HG03139 (cell line): ENCODE results near the gene CFAP77.

Experiments used
- ATAC-seq: cut with Tn5 transposase; IDR thresholded peaks from one replicate; pipeline ENCODE4 v1.9.1; 2021; ENCODE audit not compliant: unreplicated experiment

CFAP77 gene

DNA sequence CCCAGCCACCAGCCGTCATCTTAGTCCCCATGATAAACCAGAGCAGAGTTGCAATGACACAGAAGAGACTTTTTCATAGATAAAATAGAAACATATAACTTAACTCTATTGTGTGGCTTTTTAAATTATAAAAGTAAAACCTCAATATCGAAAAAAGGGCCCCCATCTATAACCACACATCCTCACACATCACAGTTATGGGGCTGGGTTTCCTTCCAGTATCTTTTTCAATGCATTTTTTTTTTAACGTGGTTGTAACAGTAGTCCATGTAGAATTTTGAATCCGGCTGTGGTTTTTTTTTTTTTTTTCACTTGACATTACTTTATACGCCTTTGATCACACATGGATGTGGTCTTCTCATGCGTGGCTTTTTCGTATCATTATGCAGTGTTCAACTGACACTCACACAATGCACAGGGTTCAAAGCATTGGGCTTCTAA lies 77.4 kb downstream of the CFAP77 start:
- ATAC-seq = no peak

DNA sequence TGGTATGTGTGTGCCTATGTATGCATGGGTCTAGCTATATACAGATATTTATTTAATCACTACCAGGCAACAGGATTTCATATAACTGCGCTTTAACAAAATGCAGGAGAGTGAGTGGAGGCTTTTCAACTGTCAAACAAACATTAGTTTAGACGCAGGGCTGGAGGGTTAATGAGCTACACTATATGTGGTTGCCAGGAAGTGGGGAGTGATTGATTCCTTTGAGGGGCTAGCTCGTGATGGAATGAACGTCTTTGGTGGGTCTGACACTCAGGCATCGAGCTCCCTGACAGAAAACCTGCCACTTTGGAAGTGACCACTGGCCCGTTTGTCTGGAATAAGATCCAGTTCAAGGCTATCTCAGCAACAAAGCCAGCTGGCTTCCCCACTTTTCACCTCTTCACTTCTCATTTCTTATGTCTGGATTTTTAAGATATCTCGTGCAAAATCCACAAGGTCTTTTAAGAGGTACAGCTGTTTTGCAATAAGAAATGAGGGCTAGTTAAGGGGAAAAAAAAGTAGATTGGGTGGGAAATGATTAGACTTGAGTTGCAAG lies 78.0 kb downstream of the CFAP77 start:
- no peak for ATAC-seq

DNA sequence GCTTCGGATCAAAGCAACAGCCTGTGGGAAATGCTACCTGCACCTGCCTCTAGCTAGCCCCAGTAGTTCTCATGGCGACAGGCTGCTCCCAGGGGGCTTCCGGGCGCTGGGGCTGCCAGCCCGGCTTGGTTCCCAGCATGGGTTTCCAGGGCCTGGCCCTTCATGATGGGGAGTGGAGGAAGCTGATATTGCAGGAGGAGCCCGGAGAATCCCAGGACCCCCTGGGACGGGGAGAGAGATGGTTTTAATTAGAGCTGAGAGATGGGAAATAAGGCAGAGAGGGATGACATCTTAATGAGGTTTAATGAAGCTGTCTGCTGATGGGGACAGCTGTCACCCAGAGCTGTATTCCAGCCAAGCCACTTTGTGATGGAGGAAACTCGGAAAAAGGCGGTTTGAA lies 78.6 kb downstream of the CFAP77 start:
- ATAC-seq = no peak

- no peak for ATAC-seq
Observed at GRCh38 chr9:132489536-132489935, 79.5 kb downstream of the CFAP77 start.

DNA sequence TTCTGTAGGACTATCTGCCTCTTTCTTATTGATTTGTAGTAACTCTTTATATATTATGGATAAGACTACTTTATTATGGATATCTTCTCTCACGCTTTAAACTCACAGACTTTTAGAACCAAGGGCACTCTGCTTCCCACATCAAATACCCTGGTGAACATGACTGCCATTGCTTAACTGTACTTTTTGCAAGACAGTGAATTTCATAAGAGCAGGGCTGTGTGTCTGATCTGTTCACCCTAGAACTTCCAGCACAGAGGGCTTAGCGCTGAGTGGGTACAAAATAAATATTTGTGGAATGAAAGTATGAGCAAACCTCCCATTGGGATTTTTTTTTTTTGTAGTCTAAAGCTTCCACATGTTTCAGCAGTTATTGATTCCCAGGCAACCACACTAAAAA lies 84.8 kb downstream of the CFAP77 start:
- ATAC-seq = no peak

GRCh38 chr9:132497731-132498130 lies 87.7 kb downstream of the CFAP77 start:
- no peak for ATAC-seq

DNA sequence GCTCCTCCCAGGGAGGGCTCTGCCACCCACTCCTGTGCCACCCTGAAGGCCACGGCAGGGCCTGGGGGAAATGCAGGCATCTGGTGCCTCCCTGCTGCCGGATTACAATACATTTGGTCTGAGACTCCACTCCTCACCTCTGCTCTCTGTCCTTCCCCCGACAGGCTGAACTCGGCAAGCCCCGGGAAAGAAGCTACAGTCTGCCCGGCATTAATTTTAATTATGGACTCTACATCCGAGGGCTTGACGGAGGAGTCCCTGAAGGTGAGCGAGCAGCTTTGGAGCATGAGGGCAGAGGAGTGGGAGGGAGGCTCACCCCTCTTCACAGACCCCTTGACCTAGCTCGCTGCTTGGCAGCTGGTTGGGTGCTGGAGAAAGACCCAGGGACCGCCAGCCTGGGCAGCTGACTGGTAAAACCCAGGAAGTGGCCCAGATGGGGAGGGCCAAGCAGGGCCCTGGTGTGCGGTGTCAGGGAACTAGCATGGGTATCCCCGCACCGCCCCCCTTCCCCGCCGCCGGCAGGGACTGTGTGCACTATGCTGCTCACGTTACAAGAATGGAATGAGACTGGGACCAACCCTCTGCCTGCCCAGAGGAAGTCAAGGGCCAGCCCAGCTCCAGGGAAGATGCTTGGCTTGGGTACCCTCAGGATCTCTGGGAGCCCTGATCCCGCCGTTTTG lies 88.7 kb downstream of the CFAP77 start:
- ATAC-seq = no peak

- no peak for ATAC-seq
Observed at GRCh38 chr9:132499251-132499650, 89.2 kb downstream of the CFAP77 start.

DNA sequence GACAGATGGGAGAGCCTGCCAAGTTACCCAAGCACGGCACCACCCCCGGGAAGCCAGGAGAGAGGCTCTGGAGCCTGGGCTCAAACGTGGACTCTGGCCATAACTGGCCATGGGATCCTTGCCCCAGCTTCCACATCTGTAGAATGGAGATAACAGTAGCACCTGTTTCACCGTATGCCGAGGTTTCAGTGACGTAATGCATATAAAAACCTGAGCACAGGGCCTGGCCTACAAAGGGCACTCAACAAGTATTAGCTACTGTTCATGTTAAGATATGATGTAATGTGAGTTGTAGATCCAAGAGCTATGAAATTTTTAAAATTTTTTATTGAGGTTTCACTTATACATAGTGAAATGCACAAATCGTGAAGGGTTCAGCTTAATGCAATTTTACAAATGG lies 90.2 kb downstream of the CFAP77 start:
- ATAC-seq = no peak

DNA sequence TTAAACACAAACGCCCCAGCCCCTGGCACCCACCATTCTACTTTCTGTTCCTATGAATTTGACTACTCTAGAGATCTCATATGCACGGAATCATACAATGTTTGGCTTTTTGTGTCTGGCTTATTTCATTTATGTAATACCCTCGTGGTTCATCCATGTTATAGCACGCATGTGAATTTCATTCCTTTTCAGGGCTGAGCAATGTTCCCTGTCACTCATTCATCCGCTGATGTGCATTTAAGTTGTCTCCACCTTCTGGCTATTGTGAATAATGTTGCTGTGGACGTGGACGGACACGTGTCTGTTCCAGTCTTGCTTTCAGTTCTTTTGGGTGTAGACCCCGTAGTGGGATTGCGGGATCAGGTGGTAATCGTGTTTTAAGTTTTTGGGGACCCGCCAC lies 92.5 kb downstream of the CFAP77 start:
- ATAC-seq = no peak

DNA sequence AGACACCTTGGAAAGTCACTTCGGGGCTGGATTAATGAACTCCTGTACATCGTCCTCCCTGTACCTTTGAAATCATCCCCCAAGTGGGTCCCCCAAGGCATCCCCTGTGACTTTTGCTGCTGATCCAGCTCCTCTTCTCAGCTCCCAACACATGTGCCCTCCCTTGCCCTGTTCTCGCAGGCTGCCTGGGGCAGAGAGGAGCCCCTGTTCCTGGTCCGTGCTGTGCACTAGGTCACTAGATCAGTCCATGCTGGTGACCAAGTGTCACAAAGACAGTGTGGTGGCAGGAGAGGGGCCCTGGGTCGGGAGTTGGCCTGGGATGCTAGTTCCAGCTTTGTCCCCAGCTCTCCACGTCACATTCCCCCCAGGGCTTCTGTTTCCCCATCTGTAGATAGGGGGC lies 93.1 kb downstream of the CFAP77 start:
- ATAC-seq = no peak

DNA sequence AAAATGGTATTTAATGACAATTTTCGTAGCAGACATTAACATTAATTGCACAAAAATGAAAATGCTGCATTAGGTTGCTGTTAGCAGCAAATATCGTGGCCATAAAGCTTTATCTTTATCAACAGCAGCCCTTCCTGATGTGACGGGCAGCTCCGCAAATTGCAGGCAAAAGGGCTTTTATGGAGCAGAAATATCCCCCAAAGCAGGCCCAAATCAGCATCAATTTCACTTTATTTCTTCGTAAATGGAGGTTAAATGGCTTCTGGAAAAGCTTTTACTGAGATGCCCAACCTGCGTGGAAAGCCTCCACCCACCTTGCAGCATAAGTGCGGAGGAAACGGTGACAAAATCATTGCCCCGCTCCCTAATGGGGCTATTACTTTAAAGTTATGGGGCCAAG lies 94.5 kb downstream of the CFAP77 start:
- ATAC-seq = no peak

DNA sequence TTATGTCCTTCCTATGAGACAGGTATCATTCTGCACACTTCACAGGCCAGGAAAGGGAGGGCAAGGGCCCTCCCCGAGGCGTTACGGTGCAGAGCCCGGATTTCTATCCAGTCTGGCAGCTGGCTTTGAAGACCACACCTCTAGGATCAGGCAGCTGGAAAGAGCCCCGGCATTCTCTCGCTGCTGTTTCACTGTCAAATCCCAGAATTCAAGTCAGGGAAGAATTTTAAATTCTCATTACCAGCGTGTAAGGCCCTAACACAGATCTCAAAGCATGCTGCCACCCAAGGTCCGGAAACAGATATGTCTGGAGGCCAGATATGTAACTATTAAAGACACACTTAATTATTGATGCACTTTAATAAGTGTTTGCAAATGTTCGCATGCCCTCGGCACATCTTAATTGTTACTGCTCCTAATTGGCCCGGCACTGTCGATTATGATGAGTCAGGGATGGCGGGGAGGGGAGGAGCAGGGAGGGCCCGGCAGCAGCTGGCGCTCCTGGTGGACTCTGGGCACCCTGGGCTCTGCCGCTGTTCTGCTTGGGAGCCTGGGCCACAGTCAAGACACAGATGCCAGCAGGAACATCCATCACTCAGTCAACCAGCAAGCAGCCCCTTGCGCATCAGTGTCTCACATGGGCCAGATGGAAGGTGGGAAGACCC lies 96.1 kb downstream of the CFAP77 start:
- ATAC-seq = no peak

- no peak for ATAC-seq
Observed at GRCh38 chr9:132506977-132507669, 97.1 kb downstream of the CFAP77 start.

DNA sequence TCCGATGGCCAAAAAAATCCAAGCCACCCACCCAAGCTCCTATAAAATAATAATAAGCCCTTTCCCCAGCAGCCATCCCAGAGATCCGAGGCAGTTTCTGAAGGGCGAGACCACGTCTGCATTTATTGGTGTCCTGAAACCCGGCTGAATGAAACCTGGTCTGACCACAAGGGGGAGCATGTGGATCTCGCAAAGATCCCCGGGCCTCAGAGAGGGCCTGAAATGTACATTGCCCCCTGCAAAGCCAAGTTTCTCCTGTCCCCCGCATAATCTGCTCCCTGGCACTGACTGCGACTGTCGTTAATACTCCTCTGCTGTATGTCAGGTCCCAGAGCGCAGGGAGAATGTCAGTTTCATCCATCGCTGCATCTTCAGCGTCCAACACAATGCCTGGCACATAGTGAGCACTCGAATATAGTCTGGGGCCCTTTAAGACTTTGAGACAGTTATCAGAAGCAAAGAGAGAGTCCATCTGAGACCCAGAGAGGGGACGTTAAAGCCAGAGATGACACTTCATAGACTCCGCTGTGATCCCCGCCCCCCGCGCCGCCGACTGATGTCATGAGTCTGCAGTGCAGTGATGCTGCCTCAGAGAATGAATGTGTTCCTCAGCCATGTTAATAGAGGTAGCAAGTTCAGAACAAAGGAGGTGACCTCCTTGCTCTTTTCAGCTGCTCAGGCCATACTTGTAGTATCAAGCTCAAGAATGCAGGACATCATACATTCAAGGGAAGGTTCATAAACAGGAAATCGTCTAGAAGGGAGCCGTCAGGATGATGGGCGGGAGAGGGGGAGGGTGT lies 97.9 kb downstream of the CFAP77 start:
- ATAC-seq = no peak

DNA sequence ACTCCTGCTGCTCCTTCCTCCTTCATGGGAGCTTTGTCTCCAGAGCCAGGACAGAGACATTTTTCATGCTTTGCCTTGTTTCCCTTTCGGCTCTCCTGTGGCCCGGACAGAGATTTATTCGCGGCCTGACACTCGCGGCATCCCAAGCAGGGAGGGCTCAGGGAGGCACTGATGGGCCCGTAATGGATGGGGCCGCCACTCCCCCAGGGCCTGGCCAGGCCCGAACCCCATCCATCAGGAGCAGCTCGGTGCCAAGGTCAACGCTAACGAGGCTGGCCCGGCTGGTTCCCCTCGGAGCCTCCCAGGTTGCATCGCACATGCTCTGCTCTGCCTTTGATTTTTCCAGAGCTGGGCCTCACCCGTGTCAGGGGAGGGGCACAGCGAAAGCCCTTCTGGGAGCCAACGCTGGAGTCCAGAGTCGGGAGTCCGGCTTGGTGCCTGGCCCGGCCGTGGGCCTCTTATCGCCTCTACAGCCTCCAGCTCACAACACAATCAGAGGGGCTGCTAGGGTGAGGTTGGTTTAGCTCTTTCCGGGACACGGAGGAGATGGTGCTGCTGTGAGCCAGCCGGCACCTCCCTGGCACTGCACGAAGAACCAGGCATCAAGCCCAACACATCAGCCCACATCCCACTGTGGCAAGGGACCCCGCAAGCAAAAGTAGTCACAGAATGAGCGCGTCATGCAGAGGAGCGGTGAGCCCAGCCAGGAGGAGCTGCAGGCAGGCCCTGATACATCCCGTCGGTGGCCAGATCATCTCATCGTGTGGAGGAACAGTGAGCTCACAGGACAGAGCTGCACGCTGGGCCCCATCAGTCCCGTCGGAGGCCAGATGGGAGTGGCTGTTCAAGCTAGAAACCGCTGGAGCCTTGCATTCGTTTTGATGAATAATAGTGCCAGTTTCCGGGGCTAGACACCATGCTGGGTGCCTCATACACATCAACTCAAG lies 100.2 kb downstream of the CFAP77 start:
- ATAC-seq = no peak

DNA sequence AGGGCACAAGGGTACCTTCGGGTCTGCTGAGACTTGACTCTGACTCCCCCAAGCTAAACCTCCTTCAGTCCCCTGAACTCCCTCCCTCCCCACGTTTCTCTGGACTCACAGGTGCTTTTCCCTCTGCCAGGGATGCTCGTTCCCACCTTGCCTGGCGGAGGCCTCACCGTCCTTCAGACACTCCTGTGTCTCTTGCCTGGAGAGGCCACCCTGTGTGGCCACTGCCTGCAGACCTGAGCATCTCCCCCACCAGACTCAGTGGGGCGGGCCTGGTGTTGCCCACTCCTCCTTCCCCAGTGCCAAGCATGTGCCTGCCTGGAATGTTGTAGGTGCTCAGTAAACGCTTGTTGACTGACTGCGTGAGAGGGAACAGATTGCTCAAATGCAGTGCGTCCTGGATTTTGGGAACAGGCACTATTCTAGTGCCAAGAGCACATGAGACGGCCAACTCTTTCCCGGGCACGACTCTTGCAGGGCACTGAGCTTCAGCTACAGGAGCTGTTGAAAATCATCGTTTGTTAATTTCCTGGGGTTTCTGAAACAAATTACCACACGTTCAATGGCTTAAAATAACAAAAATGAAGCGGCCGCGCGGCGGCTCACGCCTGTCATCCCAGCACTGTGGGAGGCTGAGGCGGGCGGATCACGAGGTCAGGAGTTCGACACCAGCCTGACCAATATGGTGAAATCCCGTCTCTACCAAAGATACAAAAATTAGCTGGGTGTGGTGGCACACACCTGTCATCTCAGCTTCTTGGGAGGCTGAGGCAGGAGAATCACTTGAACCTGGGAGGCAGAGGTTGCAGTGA lies 101.4 kb downstream of the CFAP77 start:
- no peak for ATAC-seq

DNA sequence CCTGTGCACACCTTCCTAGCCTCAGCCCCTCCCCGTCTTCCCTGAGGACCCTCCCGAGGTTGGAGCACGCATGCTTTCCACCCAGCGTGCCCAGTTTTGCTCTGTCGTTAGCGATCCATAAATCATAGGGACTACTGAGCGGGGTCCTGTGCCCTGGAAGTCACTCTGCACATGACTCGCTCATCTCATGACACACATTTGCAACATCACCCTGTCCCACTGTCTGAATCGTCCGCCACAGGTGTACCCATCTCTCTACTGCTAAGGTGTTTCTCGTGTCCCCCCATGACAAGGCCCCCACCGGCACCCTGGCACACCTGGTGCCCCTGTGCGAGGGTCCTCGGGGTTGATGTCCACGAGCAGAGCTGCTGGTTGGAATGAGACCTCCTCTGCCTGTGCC lies 103.4 kb downstream of the CFAP77 start:
- no peak for ATAC-seq
